IPS-18c (cell line): Measurements from ENCODE around the gene RHOBTB3.
A peak's percentile ranks its signal among the peaks of the same experiment; 100 is the strongest.

Source experiments
- H3K4me3 ChIP-seq: 2 replicates; pipeline ENCODE4 v1.7.0; 2013; ENCODE audit warnings: low read depth, mild to moderate bottlenecking, low read length, moderate library complexity; ENCODE audit not compliant: insufficient read depth
- H3K9me3 ChIP-seq: one replicate; pipeline ENCODE4 v1.6.1; 2013; ENCODE audit warnings: mild to moderate bottlenecking, low read length, moderate library complexity; ENCODE audit not compliant: control insufficient read depth, insufficient read depth

RHOBTB3 gene

GRCh38 chr5:95817430-95817829, 86.3 kb downstream of the RHOBTB3 start:
- Histone ChIP-seq H3K9me3 (no peaks in the 10 kb centered on the region), H3K4me3 (no peak overlapping the region)

DNA sequence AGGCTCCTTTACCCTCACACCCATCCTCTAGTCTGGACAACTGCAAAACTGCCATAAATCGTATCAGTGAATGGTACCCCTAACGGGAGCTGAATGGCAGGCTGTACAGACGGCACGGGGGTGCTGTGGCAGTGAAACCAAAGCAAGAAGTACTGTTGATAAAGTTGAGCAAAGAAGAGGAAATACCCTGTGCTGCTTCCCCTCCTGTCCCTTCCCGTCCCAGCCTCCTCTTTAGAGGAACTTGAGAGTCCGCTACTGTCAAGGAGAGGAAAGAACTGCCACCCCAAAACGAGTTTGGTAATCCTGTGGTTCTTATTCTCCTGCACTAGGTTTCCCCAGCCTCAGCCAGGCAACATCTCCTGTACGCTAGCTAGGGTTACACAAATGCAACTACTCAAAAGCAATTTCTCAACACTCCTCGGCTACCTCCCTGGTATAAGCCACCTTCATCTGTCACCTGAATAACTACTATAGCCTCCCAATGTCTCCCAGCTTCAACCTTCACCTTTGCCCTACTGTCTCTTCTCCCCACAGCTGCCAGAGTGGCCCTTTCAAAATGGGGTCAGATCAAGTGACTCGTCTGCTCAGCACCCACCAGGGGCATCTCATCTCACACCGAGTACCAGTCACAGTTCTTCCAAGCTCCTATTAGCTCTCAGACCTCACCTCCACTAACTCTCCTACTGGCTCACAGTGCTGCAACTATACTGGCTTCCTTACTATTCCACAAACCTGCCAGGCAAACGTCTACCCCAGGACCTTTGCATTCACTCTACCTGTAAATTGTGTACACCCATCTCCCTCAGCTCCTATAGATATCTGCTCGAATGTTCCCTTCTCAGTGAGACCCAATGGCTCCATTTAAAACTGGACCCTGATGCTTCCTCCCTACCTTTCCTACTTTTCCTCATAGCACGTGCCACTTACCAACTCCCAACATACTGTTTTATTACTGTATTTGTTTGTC, 87.3 kb downstream of the RHOBTB3 start:
- no peaks in the 10 kb centered on the region for H3K9me3 ChIP-seq
- no peak overlapping the region for H3K4me3 ChIP-seq

DNA sequence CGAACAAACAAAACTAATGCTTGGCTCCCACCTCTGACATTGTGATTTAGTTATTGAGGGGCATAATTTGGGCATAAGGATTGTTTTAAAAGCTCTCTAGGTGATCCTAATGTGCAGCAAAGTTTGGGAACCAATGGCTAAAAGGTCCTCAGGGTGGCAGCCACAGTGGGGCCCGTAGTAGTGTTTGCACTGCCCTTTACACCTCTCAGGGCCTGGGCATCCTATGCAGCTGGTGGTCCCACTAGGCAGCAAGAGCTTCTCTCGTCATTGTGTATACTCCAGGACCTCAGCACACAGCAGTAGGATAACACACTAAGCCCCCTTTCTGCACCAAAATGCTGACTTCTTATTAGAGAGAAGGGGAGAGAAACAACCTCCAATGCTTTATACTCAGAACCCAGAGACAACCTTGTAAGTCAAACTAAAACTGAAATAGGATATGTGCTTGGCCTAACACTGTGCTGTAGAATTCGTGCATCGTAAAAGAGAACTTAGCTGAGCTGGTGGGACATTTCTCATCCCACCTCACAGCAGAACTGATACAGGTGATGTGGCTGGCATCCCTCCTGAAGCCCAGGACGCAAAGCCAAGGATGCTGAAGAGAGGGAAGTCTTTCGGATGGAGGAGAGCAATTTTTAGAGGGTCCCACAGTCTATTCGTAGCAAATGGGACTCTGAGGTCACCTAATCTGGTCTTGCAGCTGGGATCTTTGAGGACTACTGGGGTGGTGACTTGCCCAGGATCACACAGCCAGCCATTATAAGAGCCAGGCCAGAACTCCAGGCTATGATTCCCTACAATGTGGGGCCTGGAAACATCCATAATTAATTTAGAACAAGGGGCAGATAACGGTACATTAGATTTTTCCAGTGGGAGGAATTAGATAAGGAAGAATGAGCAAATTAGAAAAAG, 90.2 kb downstream of the RHOBTB3 start:
- H3K4me3 ChIP-seq: peak overlapping the region; percentile 83; the same call in 1 of the 2 replicates
- no peaks in the 10 kb centered on the region for H3K9me3 ChIP-seq

- Histone ChIP-seq H3K4me3 (peak overlapping the region; percentile 83), H3K9me3 (no peaks in the 10 kb centered on the region)
Measured at GRCh38 chr5:95822043-95822541, 91.0 kb downstream of the RHOBTB3 start.

DNA sequence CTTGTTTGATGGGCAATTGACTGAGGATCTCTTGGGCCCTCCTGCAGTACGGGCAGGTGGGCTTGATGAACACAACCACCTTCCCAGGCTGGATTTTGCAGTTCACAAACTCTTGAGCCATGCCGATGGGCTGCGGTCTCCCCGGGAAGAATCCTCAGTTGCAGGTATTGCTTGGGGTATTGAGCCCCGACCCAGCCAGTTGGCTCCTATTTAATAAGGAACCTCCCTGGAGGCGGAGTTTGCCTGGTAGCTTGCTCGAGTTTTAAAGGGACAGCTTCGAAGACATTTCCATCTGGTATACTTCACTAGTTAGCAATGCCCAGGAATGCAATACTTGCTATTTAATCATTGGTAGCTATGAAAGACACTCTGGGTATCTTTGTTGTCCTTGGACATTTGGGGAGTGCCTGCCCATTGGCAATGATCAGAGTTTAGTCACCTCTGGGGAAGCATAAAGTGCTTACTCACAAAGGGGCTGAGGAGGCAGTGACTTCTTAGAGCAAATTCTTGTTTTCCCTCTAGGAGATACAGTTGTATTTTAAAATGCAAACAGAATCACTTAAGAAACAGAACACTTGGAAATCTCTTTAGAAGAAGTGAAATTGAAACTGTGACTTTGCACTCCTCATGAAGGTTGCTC, 91.5 kb downstream of the RHOBTB3 start, which contains the start of gene GLRX:
GLRX (minus strand) TSS at position 185 of the 640 bp plus-strand sequence; CDS start at position 121, 64 bp downstream.
- Histone ChIP-seq H3K4me3 (peak within 1 kb of the TSS; percentile 83), H3K9me3 (no peaks in the 10 kb centered on the region)

- Histone ChIP-seq H3K9me3 (no peaks in the 10 kb centered on the region), H3K4me3 (no peak overlapping the region)
Measured at GRCh38 chr5:95823218-95823737, 92.1 kb downstream of the RHOBTB3 start.

DNA sequence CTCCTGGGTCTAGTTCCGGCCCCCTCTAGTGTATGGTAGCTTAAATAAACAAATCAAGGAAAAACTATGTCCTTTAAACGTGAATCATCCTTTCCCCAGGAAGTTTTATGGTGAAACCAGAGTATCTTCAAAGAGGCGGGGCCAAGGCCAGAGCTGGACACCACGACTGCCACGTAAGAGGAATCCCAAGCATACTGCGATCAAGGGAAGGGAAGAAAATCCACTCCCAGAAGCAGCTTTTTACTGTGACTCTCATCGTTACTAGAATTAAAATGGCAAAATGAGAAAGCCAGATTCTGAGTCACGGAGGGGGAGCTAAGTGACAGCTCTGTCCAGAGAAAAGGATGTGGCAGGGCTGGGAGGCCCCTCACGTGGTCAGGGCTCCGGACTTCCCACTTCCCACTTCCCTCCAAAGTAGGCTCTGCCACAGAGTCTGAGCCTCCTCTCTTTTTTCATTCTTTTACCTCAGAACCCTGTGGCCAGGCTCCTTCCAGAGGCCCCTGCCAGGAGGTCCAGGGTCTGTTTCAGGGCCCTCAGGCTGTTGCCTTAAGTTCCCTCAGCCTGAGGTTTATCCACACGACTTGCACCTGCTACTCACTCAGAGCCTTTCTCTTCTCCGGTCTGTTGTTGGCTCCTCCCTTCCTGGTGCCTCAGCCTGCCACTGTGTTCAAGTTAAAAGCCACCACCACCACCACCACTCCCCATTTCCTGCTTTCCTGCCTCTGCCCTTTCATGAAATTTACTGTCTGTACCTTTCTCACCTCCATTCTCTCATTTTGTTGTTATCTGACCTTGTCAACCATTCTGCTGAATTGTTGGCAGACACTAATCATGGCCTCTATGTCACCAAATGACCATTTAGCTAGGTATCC, 92.8 kb downstream of the RHOBTB3 start:
- H3K4me3 ChIP-seq: no peak overlapping the region
- H3K9me3 ChIP-seq: no peaks in the 10 kb centered on the region

DNA sequence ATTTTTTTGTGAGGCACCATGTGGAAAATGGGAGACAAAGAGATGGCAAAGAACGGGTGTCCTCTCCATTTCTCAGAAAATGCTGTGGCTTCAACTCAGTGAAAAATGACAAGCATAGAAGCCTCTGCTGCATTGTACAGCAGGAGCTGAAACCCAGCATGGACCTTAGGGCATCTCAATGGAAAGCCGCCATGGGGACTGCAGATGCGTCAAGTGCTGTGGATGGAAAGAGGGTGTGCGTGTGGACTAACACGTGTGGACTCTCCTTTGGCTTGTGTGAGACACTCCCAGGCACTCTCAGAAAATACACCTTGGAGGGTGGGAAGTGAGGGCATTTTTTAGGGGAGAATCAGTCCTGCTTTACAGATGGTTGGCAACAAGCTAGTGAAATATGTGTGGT, 93.6 kb downstream of the RHOBTB3 start:
- Histone ChIP-seq H3K4me3 (no peak overlapping the region), H3K9me3 (no peaks in the 10 kb centered on the region)

GRCh38 chr5:95825495-95825894, 94.4 kb downstream of the RHOBTB3 start:
- H3K4me3 ChIP-seq: no peak overlapping the region
- no peaks in the 10 kb centered on the region for H3K9me3 ChIP-seq

DNA sequence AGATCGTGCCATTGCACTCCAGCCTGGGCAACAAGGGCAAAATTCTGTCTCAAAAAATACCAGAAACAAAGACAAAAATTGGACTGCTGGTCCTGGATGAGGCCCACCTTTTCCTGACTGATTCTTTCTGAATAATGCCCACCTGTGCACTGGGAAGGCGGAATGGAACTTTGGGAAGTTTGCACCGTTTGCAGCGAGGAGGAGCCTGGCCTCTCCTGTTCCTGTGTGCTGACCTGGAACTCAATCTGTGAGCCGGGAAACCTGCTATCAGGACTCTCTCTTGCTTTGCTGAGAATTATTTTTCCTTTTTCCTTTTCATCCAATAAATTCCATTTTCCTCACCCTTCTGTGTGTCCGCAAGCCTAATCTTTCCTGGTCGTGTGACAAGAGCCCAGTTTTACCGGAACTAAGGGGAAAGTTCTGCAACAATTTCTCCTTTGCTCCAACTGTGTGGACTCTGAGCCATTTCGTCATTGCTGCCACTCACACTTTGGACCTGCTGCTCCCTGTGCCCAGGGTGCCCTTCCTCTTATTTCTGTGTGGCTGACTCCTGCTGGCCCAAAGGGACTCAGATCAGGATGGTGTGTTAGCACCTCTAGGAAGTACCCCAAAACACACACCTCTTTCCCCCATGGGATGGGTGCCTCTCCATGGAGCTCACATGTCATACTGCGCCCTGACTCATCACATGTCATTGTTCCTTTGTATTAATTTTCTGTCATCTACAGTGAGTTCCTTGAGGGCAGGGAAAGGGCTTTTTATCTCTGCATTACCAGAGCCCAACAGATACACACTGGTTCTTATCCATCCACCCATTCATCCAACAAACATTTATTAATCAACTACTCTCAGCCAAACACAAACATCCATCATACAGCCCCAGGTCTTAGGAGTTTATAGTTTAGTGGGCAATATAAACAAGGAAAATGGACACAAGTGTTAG, 96.1 kb downstream of the RHOBTB3 start:
- H3K4me3 ChIP-seq: no peak overlapping the region

GRCh38 chr5:95827892-95828246, 96.7 kb downstream of the RHOBTB3 start:
- Histone ChIP-seq H3K9me3 (no peaks in the 10 kb centered on the region), H3K4me3 (no peak overlapping the region)

More for the DNA sequence above, 96.1 kb downstream of the RHOBTB3 start:
- no peaks in the 10 kb centered on the region for H3K9me3 ChIP-seq

GRCh38 chr5:95830226-95830625, 99.1 kb downstream of the RHOBTB3 start:
- Histone ChIP-seq H3K4me3 (no peak overlapping the region), H3K9me3 (no peaks in the 10 kb centered on the region)

GRCh38 chr5:95832664-95833063, 101.5 kb downstream of the RHOBTB3 start:
- Histone ChIP-seq H3K9me3 (no peaks in the 10 kb centered on the region), H3K4me3 (no peak overlapping the region)

- Histone ChIP-seq H3K9me3 (no peaks in the 10 kb centered on the region), H3K4me3 (no peak overlapping the region)
Measured at GRCh38 chr5:95835682-95836385, 104.7 kb downstream of the RHOBTB3 start.

DNA sequence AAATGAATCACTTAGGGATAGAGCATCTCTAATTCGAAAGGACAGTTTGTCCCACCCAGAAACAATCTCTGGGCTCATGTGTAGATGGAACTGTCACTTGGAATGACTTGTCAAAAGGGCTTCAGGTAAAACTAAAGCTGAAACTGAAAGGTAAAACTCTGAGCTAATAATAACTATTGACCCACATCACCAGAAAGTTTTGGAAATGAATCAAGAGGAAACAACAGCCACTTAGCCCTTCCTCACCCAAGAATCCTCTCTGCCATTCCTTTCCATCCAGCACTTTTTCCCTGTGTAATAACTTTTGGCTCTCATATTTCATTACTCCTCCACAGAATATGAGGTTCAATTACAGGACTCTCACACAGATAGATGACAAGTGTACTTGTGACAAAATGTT, 105.4 kb downstream of the RHOBTB3 start:
- Histone ChIP-seq H3K4me3 (no peak overlapping the region; the same call in 1 of the 2 replicates), H3K9me3 (no peaks in the 10 kb centered on the region)
